Occipital lobe (tissue), 2 donors: ENCODE results near the gene LPCAT1. TPM values are rescaled to one million over a fixed set of nuclear protein-coding genes. Genes with fewer than 3 reads are reported as not detected.

Source experiments
- DNase-seq: peaks from one replicate; lab custom pipeline; 2025; lab: John Stamatoyannopoulos, UW
- total RNA-seq: library from RNA; depleted of rRNA; stranded (reverse); fragments of >200 nt; gene quantifications from one replicate; pipeline ENCODE4 v1.2.3, GENCODE V29; 2014

The LPCAT1 gene
- total RNA-seq, 1 donor from 2014 or later, result 129 TPM

DNA sequence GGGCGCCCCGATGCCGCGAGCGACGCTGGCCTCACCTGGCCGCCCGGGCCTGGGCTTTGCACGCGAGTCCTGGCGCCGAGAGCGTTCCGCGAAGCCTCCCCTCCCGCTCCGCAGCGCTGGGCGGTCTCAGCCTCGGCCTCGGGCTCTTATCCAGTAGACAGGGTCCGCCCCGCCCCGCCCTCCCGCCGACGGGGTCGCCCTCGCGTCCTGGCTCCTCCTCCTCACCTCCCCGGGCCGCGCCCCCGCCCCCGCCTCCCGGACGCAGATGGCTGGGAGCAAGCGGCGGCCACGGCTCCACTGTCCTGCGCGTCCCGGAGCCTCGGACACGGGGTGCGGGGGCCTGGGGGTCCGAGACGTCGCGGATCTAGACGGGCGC lies 78.5 kb downstream of the LPCAT1 start, which contains the start of gene SLC6A3:
TSS of gene SLC6A3 (minus strand) at position 128 of the 376 bp plus-strand sequence. CDS start 2,243 bp downstream, outside the sequence.
- no peak for DNase-seq

DNA sequence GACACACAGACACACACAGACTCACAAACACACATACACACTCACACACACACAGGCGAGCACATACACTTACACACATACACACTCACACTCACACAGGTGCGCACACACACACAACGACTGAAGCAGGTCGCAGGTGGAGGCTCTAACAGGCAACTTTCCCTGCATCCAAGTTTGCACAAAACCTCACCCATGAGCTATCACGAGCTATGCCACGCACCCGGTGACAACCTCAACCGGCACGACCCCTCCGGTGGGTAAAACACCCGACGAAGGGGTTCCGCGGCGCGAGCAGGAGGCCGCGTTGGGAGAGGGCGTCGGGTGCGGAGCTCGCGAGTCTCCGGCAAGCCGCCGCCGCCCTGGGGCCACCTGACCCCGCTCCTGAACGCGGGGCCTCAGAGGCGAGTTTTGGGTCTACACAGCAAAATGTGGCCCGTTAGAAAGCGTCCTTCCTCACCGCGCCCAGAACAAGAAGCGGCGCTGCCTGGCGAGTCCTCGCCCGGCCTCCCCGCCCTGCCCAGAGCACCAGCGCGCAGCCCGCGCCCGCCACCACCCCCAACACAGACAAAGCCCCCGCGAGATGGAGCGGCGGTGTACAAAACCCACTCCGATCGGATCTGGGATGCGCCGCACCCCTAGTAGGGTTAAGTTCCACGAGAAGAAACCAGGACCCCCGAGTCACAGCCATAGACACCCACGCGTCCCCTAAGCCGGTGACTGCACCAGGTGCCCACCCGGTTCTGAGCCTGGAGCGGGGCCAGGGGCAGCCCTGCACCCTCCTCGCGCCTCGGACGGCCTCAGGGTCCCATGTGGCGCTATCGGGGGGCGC lies 79.2 kb downstream of the LPCAT1 start:
- no peak for DNase-seq

GRCh38 chr5:1443991-1444360 lies 79.8 kb downstream of the LPCAT1 start:
- DNase-seq, result no peak

DNA sequence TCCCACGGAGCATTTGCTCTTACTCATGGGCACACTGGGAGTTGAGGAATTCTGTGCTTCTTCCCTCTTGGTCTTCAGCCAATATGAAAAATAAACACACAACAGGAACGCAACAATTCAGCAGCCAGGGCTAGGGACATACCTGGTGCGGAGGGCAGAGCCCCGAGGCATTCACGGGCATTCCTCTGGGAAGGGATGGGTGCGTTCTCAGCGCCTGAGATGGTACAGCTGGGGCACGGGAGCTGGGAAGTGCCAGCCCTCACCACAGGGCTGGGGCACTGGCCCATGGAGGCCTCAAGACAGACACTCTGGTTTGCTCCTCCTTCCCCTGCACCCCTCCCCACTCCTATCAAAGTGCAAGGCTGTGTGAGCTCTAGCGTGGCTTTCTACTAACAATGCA lies 80.6 kb downstream of the LPCAT1 start:
- DNase-seq, result no peak

DNA sequence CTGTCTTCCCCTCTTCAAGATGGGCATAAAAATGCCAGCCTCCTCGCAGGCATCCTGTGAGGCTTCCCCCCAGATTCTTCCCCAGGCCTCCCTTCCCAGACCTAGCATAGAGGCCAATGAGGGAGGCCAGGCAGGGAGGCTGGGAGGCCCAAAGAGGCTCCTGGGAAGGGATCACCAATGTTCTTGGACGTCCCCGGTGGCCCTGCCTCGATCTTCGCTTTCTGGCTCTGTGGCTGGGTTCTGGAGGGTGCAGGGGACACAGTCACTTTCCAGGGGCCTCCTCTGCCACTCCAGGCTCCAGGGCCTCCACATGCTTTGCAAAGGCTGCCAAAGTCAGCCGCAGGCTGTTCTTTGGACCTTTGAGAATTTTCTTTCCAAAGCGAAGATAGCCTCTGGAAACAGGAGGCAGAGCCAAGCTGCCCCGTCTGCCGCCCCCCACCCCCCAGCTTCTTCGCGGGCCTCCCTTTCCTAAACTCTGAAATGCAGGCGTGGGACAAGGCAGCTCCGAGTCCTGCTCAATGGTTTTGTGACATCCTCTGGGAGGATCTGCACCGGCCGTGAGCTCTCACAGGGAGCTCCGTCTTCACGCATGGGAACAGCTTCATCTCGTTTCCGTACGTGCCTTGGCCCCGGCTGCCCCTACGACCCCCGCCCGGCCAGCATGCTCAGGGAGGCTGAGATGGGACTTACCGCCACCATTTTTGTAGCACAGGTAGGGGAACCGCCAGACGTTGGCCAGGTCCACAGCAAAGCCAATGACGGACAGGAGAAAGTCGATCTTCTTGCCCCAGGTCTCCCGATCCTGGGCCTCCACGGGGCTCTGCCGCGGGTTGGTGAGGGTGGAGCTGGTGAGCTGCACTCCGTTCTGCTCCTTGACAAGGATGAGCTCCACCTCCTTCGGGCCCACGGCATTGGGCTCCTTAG lies 81.3 kb downstream of the LPCAT1 start:
- DNase-seq, result no peak

- no peak for DNase-seq
These were observed 82.4 kb downstream of the LPCAT1 start for GRCh38 chr5:1441166-1441865.

GRCh38 chr5:1440098-1440493 lies 83.7 kb downstream of the LPCAT1 start:
- no peak for DNase-seq

DNA sequence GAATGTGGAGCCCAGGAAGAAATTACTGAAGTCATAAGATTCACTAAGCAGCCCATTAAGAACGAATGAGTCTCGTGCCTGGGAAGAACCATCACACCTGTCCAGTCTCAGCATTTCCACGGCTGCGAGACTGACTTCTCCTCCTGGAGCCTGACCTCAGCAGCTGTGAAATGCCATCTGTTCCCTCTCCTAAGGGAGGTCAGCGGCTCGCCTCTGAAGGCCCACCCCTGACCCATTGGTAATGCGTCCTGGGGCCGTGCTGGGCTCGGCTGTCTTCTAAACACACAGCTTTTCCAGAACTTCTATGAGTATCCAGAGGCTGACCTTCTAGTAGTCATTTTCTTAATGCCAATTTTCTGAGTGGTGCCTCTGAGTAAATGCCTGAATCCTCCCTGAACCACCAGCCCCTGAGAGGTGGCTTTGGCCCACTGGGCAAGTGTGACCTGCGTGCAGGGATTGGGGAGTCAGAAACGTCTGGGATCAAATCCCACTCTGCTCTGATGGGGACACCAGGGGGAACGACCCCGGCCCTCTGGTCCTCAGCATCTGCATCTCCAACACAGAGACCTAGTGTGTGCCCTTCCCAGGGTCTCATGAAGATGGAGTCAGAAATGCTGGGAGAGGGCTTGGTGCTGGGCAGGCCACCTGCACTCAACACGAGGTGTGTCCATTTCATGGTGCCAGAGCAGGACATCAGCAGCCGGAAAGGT lies 84.2 kb downstream of the LPCAT1 start:
- DNase-seq, result no peak

DNA sequence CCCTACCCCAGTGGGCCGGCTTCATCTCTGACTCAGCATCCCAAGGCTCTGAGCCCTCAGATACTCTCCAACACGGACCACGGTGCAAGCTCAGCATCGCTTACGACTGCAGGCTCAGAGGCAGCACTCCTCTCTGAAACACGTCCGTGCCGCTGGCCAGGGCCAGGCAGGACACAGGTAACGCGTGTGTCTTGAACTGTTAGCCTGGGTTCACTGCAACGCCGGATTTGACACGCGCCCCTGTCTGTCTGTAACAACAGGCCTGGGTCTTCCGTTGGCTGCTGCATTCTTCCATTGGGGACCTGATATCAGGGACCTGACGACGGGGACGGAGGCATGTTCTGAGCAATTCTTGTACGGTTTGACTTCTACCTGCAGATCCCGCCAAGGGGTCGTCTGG lies 84.9 kb downstream of the LPCAT1 start:
- no peak for DNase-seq

DNA sequence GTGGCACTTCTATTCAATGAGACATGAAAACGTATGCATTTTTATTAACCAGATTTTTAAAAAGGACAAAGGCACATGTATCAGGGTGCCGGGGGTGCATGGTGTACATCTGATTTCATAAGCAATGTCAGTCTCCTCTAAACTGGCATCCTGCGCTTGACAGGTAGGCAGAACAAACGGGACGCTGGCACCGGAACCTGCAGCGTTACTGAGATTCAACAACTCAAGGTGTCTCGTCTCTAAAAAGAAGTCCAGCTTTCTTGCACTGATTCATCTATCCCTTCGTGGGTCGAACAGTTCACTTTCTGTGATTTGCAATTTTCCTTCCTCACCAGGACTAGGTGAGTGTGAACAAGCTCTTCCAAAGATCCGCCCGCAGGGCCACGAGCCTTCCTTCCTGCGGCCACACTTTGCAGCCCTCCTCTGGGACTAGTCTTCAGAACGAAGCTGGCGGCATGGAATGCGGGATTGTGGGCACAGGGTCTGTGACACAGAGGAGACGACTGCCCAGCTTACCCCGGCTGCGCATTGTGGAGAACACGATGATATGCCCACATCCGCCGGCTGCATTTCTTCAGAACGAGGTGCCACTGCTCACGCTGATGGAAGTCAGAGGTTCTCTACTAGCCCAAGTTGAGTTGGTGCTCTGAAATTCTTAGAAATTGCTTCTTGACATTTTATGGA lies 85.7 kb downstream of the LPCAT1 start:
- DNase-seq, result no peak

DNA sequence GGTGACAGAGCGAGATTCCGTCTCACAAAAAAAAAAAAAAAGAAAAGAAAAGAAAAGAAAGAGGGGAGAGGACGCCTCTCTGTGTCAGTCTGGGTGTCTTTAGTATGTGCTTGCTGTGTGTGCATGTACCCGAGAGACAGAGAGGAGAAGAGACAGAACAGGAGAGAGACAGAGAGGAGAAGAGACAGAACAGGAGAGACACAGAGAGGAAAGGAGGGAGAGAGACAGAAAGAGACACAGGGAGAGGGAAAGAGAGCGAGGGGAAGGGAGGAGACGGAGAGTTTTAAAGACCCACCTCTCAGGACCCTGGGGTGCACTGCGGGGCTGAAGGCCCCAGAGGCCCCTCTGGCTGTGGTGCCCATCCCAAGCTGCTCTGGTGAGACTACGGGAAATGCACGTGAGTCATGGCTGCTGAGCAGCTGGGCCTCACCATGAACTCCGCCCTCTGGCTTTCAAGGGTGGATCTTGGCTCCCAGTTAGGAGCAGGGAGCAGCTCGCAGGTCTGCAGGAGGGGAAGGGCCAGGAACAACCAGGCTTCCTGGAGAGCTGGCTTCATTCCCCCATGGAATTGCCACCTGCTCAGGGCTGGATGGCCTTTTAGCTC lies 86.4 kb downstream of the LPCAT1 start:
- DNase-seq, result no peak

- no peak for DNase-seq
These were observed 87.1 kb downstream of the LPCAT1 start for GRCh38 chr5:1436681-1437080.

DNA sequence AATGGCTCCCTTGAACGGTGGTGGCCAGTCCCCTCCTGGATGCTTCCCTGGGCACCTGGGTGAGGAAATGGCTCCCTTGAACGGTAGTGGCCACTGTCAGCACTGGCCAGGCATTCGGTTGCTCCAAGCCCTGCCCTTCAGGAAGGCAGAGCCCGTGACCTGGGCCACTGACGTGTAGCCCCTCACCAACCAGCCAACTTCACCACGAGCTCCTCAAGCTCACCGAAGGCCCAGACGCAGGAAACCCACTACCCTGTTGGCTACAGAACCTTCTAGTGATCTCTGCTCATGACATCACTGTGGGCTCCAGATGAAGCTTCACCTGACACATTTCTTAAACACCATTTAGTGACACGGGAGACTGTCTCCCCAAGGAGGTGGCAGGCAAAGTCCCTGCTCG lies 87.7 kb downstream of the LPCAT1 start:
- DNase-seq, result no peak

- DNase-seq, result no peak
These were observed 88.4 kb downstream of the LPCAT1 start for GRCh38 chr5:1435369-1435768.

DNA sequence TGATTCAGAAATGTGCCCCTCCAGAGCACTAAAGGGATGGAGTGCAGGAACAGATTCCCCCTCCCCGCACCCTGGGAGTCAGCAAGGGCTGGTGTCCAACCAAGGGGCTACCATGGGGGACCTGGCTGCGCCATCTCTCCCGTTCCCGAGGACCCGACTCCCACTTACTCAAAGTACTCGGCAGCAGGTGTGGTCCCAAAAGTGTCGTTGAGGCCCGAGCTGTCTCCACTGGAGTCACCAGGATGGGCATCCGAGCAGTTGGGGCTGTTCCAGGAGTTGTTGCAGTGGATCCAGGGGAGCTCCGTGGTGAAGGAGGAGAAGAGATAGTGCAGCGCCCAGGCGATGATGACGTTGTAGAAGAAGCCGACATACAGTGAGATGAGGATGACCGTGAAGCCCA lies 91.5 kb downstream of the LPCAT1 start:
- no peak for DNase-seq

- no peak for DNase-seq
These were observed 91.9 kb downstream of the LPCAT1 start for GRCh38 chr5:1431896-1432295.

DNA sequence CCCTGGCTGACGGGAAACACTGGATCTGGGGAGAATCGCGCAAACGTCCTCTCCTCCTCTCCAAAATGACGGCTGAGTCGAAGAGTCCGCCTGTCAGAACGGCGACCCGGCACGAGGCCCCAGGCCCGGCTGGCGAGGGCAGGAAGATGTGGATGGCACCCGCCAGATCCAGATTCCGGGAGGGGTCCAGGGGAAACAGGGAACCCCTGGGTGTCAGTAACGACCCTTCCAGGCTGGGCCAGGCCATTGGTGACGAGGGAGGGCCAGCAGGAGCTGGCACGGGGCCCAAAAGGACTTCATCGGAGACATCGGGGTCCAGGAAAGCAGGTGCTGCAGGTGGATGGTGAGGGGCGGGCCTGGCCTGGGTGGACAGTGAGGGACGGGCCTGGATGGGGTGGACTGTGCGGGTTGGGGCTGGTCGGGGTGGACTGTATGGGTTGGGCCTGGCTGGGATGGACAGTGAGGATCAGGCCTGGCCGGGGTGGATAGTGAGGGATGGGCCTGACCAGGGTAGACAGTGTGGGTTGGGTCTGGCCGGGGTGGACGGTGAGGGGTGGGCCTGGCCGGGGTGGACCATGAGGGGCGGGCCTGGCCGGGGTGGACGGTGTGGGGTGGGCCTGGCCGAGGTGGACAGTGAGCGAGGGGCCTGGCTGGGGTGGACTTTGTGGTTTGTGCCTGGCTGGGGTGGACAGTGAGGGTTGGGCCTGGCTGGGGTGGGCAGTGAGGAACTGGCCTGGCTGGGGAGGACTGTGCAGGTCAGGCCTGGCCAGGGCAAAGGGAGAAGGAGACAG lies 92.5 kb downstream of the LPCAT1 start:
- no peak for DNase-seq

GRCh38 chr5:1430121-1430795 lies 93.5 kb downstream of the LPCAT1 start:
- DNase-seq, result no peak

GRCh38 chr5:1429496-1429895 lies 94.3 kb downstream of the LPCAT1 start:
- no peak for DNase-seq
